GM12873 (cell line): ENCODE data around the gene RANBP17.

Experiments
- TF ChIP-seq, protein P1 (sequence below): IDR thresholded peaks from 2 replicates; pipeline ENCODE4 v1.5.1; 2012; ENCODE audit warnings: low read depth, mild to moderate bottlenecking, moderate library complexity, low read length, control low read depth; ENCODE audit not compliant: insufficient read depth; ENCODE audit errors: missing control alignments

The RANBP17 gene

DNA sequence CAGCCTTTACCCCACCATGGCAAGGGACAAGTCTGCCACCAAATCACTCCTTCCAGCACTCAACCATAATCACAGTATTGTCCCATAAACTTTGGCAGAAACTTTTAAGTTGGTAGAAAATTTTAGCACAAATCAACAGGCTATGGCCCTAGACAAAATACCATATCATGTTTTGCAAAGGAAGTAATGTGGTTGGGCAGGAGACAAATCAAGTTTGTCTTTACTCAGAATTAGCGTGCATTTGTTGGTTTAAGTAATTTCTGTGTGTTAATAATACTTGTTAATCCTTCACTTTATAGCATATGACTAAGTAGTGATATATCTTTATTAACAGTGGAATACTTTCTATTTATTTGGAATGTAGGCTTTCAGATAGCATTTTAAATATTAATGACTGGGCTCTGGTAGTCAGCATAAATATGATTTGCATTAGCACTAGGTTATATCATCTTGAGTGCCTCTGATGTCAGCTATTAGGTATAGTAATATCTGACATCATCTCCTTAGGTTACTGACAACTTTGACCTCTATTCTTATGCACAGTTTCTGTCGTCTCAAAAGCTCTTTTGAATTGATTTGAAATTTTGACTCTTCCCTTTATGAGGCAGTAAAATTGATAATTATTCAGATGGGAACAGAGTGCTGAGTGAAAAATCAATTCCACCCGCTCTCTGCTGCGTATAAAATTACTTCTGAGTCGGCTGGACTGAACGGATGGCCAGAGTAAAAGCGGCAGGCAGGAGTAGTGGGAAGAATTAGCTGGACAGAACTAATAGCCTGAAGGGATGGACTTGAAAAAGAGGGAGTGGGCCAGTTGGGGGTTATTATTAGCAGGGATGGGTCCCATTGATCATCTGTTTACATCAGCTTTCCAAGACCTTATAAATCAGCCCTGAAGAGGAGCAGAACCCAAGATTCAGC is 407.1 kb downstream of the RANBP17 start:
- TF ChIP-seq, protein P1, sequence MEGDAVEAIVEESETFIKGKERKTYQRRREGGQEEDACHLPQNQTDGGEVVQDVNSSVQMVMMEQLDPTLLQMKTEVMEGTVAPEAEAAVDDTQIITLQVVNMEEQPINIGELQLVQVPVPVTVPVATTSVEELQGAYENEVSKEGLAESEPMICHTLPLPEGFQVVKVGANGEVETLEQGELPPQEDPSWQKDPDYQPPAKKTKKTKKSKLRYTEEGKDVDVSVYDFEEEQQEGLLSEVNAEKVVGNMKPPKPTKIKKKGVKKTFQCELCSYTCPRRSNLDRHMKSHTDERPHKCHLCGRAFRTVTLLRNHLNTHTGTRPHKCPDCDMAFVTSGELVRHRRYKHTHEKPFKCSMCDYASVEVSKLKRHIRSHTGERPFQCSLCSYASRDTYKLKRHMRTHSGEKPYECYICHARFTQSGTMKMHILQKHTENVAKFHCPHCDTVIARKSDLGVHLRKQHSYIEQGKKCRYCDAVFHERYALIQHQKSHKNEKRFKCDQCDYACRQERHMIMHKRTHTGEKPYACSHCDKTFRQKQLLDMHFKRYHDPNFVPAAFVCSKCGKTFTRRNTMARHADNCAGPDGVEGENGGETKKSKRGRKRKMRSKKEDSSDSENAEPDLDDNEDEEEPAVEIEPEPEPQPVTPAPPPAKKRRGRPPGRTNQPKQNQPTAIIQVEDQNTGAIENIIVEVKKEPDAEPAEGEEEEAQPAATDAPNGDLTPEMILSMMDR = no peak

DNA sequence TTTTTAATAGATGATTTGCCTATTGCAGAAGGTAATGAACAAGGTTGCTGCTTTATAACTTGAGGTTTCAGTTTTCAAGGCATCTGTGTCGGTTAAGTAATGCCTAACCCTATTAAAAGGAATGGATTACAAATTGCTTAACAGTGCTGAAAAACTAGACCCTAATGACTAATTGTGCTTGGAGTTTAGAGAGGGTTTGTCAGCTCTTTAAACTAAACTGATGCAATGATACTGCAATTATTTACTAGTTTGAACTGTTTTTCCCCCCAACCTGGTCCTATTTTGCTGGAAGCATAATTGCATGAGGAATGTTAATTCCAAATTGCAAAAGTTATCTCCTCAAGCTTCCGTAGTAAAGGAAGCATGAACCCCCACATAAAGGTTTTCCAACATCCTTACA is 407.9 kb downstream of the RANBP17 start:
- TF ChIP-seq, protein P1 = no peak

DNA sequence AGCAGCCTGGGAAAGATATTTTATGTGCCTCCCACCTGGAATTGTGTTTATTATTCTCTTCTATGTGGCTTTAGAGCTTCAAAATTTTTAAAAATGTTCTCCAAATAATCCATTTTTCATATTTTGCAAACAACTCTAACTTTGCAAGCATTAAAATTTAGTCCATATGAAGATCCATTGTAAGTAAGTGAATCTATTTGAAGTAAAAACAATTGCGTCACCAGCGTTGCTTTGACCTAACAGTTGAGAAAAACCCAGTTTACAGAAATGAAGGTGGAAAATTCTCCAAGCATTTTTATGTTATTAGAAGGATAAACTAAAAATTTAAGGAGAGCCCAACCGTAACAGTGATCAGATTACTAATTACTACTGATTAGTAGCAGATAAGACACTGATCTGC is 408.3 kb downstream of the RANBP17 start:
- TF ChIP-seq, protein P1 = no peak

DNA sequence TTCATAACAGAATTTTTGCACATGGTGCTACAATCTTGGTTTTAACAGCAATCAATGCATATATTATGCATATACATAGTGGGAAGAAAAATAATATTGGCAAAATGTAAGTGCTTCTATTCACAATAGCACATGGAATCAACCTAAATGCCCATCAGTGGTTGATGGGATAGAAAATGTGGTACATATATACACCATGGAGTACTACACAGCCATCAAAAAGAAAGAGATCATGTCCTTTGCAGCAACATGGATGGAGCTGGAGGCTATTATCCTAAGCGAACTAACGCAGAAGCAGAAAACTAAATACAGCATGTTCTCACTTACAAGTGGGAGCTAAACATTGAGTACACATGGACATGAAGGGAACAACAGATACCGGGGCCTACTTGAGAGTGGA is 410.0 kb downstream of the RANBP17 start:
- TF ChIP-seq, protein P1 = no peak

DNA sequence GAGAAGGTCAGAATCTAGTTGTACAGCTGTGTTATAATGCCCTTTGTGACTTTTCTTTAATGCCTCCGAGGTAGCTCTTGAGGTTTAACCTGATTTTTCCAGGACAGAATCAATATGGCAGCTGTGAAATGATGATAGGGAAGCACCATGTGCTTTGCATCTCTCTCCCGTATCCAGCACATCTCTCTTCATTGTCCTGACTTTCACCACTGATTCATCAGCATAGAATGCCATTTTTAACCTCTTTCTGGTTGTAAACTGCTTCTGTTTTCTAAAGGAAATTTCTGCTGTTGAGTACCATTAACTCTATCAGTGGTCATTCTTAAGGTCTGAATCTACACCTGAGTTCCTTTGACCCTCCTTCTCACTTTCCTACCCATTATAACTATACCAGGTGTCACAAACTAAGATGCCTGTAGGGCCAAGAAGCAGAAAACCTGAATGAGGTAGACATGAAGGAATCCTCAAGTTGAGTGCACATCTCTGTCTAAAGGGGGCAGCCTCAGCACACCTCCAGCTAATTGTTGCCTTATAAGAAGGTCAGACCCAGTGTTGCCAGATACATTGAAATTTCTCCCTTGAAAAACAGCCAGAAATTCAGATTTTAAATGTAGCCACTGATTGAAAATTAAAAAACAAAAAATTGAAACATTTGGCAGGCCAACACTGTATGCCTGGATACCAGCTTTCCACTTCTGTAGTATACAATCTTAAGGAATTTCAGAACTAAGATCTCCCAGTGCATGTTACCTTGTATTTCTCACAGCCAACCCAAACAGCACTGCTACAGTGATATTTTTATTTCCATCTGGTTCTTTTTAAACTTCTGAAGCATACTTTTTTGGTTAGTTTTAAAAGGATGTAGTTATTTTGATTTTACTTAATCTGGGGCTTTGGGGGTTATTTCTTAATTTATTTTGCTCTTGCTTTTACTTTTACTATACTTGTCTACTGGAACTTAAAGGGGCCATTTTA is 411.5 kb downstream of the RANBP17 start:
- TF ChIP-seq, protein P1 = peak; percentile 59

DNA sequence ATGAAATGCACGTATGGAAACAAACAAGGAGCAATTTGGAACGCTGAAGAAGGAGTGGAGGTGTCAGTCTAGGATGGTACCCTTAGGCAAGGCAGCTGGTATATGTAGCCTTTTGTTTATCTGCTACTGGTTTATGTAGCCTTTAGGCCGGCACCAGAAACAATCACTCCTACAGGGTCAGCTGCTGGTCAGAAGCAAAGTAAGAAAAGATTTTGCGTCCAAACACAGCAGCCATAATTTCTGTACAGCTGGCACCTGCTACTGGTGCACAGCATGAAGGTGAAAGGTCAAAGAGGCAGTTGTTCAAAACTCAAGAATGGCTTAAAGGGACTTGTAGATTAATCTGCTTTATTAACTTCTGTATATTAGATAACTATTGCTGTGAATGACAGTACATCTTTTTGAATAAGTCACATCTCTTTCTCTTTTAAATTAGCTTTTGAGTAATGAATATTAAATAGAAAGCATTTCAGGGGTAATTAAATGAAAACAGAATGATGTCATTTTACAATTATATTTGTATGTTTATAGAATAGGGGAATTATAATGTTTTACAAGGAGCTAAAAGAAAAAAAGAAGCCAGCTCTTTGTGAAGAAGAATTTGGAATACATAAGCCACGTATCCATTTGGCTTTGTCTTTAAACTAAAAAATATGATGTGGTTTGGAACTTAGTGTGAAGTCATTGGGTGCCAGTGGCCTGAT is 414.2 kb downstream of the RANBP17 start:
- TF ChIP-seq, protein P1 = no peak
